BLaER1 (cell line): ENCODE data around the gene OASL.

ENCODE experiments used
- H3K27ac ChIP-seq: shearing (Covaris generic); formaldehyde crosslinking; 2 replicates; pipeline ENCODE4 v1.8.1; 2022
- H3K27me3 ChIP-seq: shearing (Covaris generic); formaldehyde crosslinking; 2 replicates; pipeline ENCODE4 v1.8.1; 2022
- H3K36me3 ChIP-seq: shearing (Covaris generic); formaldehyde crosslinking; 2 replicates; pipeline ENCODE4 v1.8.1; 2022
- H3K4me1 ChIP-seq: shearing (Covaris generic); formaldehyde crosslinking; 2 replicates; pipeline ENCODE4 v1.8.1; 2022
- H3K4me2 ChIP-seq: shearing (Covaris generic); formaldehyde crosslinking; 2 replicates; pipeline ENCODE4 v1.8.1; 2022
- H3K4me3 ChIP-seq: shearing (Covaris generic); formaldehyde crosslinking; 2 replicates; pipeline ENCODE4 v1.8.1; 2022
- H3K9ac ChIP-seq: shearing (Covaris generic); formaldehyde crosslinking; 2 replicates; pipeline ENCODE4 v1.8.1; 2022
- H3K9me3 ChIP-seq: shearing (Covaris generic); formaldehyde crosslinking; 2 replicates; pipeline ENCODE4 v1.8.1; 2022
- H4K20me1 ChIP-seq: shearing (Covaris generic); formaldehyde crosslinking; 2 replicates; pipeline ENCODE4 v1.8.1; 2022
- Cebpa-rat ChIP-seq: shearing (Covaris generic); IDR thresholded peaks from 2 replicates; pipeline ENCODE4 v1.8.1; 2022

The OASL gene

GRCh38 chr12:121025442-121026226 lies 13.4 kb downstream of the OASL start:
- no peaks in the 10 kb centered on the region for H3K36me3 ChIP-seq
- H3K4me3 ChIP-seq: no peak overlapping the region
- H3K9ac ChIP-seq: no peak overlapping the region
- TF ChIP-seq Cebpa-rat: no peak
- no peaks in the 10 kb centered on the region for H3K27me3 ChIP-seq
- no peaks in the 10 kb centered on the region for H4K20me1 ChIP-seq
- no peaks in the 10 kb centered on the region for H3K9me3 ChIP-seq
- H3K27ac ChIP-seq: no peak overlapping the region
- no peaks in the 10 kb centered on the region for H3K4me1 ChIP-seq
- H3K4me2 ChIP-seq: no peak overlapping the region

GRCh38 chr12:121023799-121024198 lies 15.2 kb downstream of the OASL start:
- Histone ChIP-seq H3K4me2 (no peak overlapping the region), H4K20me1 (no peaks in the 10 kb centered on the region), H3K36me3 (no peaks in the 10 kb centered on the region), H3K9ac (no peak overlapping the region), H3K4me3 (no peak overlapping the region), H3K9me3 (no peaks in the 10 kb centered on the region), H3K4me1 (no peaks in the 10 kb centered on the region), H3K27ac (no peak overlapping the region), H3K27me3 (no peaks in the 10 kb centered on the region)
- no peak for TF ChIP-seq Cebpa-rat

- Histone ChIP-seq H3K9me3 (no peaks in the 10 kb centered on the region), H3K4me3 (no peak overlapping the region)
- no peak for TF ChIP-seq Cebpa-rat
Observed at GRCh38 chr12:121022713-121023112, 16.3 kb downstream of the OASL start.

GRCh38 chr12:121021754-121022153 lies 17.3 kb downstream of the OASL start:
- no peak for TF ChIP-seq Cebpa-rat
- Histone ChIP-seq H3K9ac (no peak overlapping the region), H3K27me3 (no peaks in the 10 kb centered on the region), H3K4me2 (no peak overlapping the region), H3K4me1 (no peaks in the 10 kb centered on the region), H3K27ac (no peak overlapping the region), H3K4me3 (no peak overlapping the region), H3K9me3 (no peaks in the 10 kb centered on the region), H3K36me3 (no peaks in the 10 kb centered on the region), H4K20me1 (no peaks in the 10 kb centered on the region)

More at GRCh38 chr12:121022713-121023112, 16.3 kb downstream of the OASL start:
- H3K36me3 ChIP-seq: no peaks in the 10 kb centered on the region
- no peak overlapping the region for H3K9ac ChIP-seq
- H3K4me1 ChIP-seq: no peaks in the 10 kb centered on the region
- H3K4me2 ChIP-seq: no peak overlapping the region
- no peaks in the 10 kb centered on the region for H3K27me3 ChIP-seq
- H3K27ac ChIP-seq: no peak overlapping the region
- H4K20me1 ChIP-seq: no peaks in the 10 kb centered on the region

GRCh38 chr12:121018860-121019617 lies 20.0 kb downstream of the OASL start:
- no peak for TF ChIP-seq Cebpa-rat

GRCh38 chr12:121017966-121018491 lies 21.0 kb downstream of the OASL start:
- no peaks in the 10 kb centered on the region for H4K20me1 ChIP-seq
- peaks cover 7% of the 10 kb centered on the region; the same call in 1 of the 2 replicates for H3K36me3 ChIP-seq
- H3K27ac ChIP-seq: no peak overlapping the region
- H3K9ac ChIP-seq: no peak overlapping the region
- peaks cover 13% of the 10 kb centered on the region for H3K4me1 ChIP-seq
- TF ChIP-seq Cebpa-rat: no peak
- no peaks in the 10 kb centered on the region for H3K9me3 ChIP-seq
- no peak overlapping the region for H3K4me2 ChIP-seq
- H3K4me3 ChIP-seq: no peak overlapping the region
- H3K27me3 ChIP-seq: no peaks in the 10 kb centered on the region

More at GRCh38 chr12:121018860-121019617, 20.0 kb downstream of the OASL start:
- Histone ChIP-seq H3K4me2 (no peak overlapping the region), H3K36me3 (no peaks in the 10 kb centered on the region), H3K9me3 (no peaks in the 10 kb centered on the region), H4K20me1 (no peaks in the 10 kb centered on the region), H3K9ac (no peak overlapping the region), H3K27me3 (no peaks in the 10 kb centered on the region), H3K4me1 (peaks cover 13% of the 10 kb centered on the region), H3K4me3 (no peak overlapping the region), H3K27ac (no peak overlapping the region)

- Histone ChIP-seq H3K9me3 (no peaks in the 10 kb centered on the region), H3K4me1 (peaks cover 13% of the 10 kb centered on the region), H4K20me1 (no peaks in the 10 kb centered on the region), H3K27ac (peak within 1 kb of the TSS; percentile 80), H3K9ac (peak within 1 kb of the TSS; percentile 82), H3K4me2 (peak within 1 kb of the TSS; percentile 96), H3K4me3 (peak within 1 kb of the TSS; percentile 85), H3K27me3 (no peaks in the 10 kb centered on the region), H3K36me3 (peaks cover 21% of the 10 kb centered on the region)
- TF ChIP-seq Cebpa-rat: no peak
Observed at GRCh38 chr12:121015825-121016766, 22.9 kb downstream of the OASL start, which contains the start of gene C12orf43. TSS of gene C12orf43 (minus strand) at chr12:121016487. CDS start at chr12:121016474, 13 bp downstream.

- Histone ChIP-seq H3K9ac (no peak overlapping the region), H4K20me1 (no peaks in the 10 kb centered on the region), H3K4me2 (no peak overlapping the region), H3K27me3 (no peaks in the 10 kb centered on the region), H3K36me3 (peaks cover 44% of the 10 kb centered on the region), H3K4me3 (no peak overlapping the region), H3K9me3 (no peaks in the 10 kb centered on the region), H3K4me1 (peaks cover 13% of the 10 kb centered on the region), H3K27ac (no peak overlapping the region)
- TF ChIP-seq Cebpa-rat: no peak
Observed at GRCh38 chr12:121013715-121014114, 25.3 kb downstream of the OASL start.

- Histone ChIP-seq H3K4me2 (no peak overlapping the region), H4K20me1 (no peaks in the 10 kb centered on the region), H3K36me3 (peaks cover 51% of the 10 kb centered on the region), H3K4me1 (peaks cover 31% of the 10 kb centered on the region), H3K9me3 (no peaks in the 10 kb centered on the region), H3K9ac (peak overlapping the region; percentile 2; the same call in 1 of the 2 replicates), H3K27ac (no peak overlapping the region), H3K4me3 (no peak overlapping the region), H3K27me3 (no peaks in the 10 kb centered on the region)
- no peak for TF ChIP-seq Cebpa-rat
Observed at GRCh38 chr12:121011820-121012219, 27.2 kb downstream of the OASL start.
